Measurements from ENCODE around the gene HTT. TPM values are rescaled to one million over a fixed set of nuclear protein-coding genes. Genes with fewer than 3 reads are reported as not detected.

HTT gene
- total RNA-seq, 1 experiment from 2014 or later: 44.4 TPM

DNA sequence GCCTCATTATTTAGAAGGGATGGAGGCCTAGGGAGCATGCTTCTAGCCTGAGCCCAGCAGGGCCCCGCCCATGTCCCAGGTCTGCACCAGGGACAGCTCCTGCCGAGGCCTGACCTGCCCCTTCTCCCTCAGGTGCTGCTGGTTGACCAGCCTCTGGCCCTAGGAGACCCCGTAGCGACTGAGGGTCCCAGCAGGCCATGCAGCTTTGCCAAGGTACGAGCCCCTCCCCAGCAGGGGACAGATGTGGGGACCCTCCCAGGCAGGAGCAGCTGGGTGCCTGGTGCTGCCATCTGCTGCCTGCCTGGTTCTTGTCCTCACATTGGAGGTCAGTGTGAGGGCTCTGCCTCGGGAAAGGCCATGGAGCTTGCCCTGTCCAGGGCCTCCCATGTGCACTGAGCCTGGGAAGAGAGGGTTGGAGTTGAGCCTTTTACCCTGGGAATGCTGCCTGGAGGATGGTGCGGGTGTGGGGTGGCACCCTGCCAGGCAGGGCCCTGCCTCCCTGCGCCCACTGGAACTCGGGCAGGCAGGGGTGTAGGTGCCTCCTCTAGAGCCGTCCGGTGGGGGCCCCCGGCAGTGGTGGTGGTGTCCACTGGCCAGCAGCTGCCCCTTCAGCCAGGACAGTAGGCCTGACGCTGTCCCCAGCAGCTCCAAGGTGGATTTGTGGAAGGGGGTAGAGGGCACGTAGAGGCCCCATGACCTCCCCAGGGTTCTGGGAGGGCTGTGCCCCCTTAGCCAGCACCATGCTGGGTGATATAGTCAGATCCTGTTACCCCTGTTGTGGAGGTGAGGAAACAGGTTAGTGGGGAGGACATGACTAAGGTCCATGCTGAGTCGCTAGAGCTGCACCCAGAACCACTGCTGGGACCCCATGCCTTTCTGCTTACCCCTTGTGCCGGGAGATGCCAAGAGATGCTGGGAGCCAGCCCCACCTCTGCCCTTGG is 172.2 kb downstream of the HTT start:
- TF ChIP-seq, protein P1, sequence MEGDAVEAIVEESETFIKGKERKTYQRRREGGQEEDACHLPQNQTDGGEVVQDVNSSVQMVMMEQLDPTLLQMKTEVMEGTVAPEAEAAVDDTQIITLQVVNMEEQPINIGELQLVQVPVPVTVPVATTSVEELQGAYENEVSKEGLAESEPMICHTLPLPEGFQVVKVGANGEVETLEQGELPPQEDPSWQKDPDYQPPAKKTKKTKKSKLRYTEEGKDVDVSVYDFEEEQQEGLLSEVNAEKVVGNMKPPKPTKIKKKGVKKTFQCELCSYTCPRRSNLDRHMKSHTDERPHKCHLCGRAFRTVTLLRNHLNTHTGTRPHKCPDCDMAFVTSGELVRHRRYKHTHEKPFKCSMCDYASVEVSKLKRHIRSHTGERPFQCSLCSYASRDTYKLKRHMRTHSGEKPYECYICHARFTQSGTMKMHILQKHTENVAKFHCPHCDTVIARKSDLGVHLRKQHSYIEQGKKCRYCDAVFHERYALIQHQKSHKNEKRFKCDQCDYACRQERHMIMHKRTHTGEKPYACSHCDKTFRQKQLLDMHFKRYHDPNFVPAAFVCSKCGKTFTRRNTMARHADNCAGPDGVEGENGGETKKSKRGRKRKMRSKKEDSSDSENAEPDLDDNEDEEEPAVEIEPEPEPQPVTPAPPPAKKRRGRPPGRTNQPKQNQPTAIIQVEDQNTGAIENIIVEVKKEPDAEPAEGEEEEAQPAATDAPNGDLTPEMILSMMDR (IDR thresholded peaks at IDR 0.05; ENCODE audit: unreplicated experiment): no peak
- intact Hi-C loops (cut with micrococcal nuclease; ENCODE audit: unreplicated experiment): no loop called here

DNA sequence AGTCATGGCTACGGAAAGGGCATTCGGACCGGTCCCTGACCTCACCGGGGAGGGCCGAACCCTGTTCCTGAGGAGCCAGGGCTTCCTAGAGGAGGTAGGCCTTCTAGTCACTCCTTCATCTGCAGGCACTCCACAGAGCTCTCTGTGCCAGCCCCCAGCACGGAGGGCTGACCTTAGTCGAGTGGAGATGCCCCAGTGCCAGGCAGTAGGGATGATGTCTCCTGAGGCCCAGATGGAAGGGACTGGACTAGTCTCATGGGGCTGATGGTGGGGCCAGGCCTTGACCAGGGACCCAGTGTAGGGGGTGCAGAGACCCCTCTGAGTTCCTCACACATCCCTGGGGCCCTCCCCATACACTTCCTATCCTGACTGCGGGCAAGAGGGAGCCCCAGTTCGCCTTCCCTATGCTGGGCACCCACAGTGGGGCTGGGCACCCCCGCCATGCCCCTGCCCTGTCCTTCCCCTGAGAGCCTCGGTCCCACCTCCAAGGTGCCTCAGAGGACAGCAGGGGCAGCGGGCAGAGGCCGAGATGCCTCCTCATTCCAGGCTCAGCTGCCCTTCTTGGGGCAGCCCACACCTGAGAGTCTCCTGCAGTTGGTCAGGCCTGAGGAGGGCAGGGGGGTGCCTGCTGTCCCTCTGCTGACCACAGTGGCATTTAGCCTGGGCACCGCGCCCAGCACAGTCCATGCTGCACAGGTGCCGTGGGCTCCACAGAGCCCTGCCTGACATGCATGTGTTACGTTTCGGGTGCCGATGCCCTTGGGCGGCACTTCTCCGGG is 173.1 kb downstream of the HTT start:
- no peaks in the 10 kb centered on the region for H3K4me1 Mint-ChIP-seq (ENCODE audit: low read depth, unreplicated experiment)
- no peak overlapping the region for H3K4me3 Mint-ChIP-seq (ENCODE audit: low read depth, unreplicated experiment)
- H3K36me3 Mint-ChIP-seq (ENCODE audit: insufficient read depth, unreplicated experiment): peaks cover 10% of the 10 kb centered on the region
- CTCF ChIA-PET: no interaction called here
- no peaks in the 10 kb centered on the region for H3K9me3 Mint-ChIP-seq (ENCODE audit: low read depth, unreplicated experiment)
- no TSS peak for BruUV-seq (replicated peaks)
- no peak overlapping the region for H3K27ac Mint-ChIP-seq (ENCODE audit: unreplicated experiment)
- H3K27me3 Mint-ChIP-seq (ENCODE audit: unreplicated experiment): no peaks in the 10 kb centered on the region
- intact Hi-C loops (cut with micrococcal nuclease; ENCODE audit: unreplicated experiment): no loop called here
- DNase-seq: no peak
- TF ChIP-seq, protein P1 (IDR thresholded peaks at IDR 0.05; ENCODE audit: unreplicated experiment): no peak

More for the DNA sequence above, 172.2 kb downstream of the HTT start:
- H3K4me1 Mint-ChIP-seq (ENCODE audit: low read depth, unreplicated experiment): no peaks in the 10 kb centered on the region
- H3K27ac Mint-ChIP-seq (ENCODE audit: unreplicated experiment): no peak overlapping the region
- no peak overlapping the region for H3K4me3 Mint-ChIP-seq (ENCODE audit: low read depth, unreplicated experiment)
- no peaks in the 10 kb centered on the region for H3K9me3 Mint-ChIP-seq (ENCODE audit: low read depth, unreplicated experiment)
- peaks cover 10% of the 10 kb centered on the region for H3K36me3 Mint-ChIP-seq (ENCODE audit: insufficient read depth, unreplicated experiment)
- CTCF ChIA-PET: no interaction called here
- BruUV-seq (replicated peaks): no TSS peak
- no peak for DNase-seq
- H3K27me3 Mint-ChIP-seq (ENCODE audit: unreplicated experiment): no peaks in the 10 kb centered on the region

DNA sequence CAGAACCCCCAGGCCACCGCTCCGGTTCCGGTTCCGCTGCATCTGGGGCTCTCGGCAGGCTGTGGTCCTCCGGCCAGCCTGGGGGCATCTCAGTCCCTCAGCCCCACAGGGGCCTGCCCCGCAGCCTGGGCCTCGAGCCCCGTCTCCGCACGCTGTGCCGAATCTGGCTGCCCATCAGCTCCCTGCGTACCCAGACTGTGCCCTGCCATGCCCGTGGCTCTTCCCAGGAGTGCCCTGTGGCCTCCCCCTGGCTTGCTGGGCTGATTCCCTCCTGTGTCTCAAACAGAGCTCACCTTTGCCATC is 173.6 kb downstream of the HTT start:
- intact Hi-C loops (cut with micrococcal nuclease; ENCODE audit: unreplicated experiment): no loop called here
- no peak for DNase-seq
- BruUV-seq (replicated peaks): no TSS peak
- Mint-ChIP-seq H3K4me1 (ENCODE audit: low read depth, unreplicated experiment) (no peaks in the 10 kb centered on the region), H3K4me3 (ENCODE audit: low read depth, unreplicated experiment) (no peak overlapping the region), H3K27ac (ENCODE audit: unreplicated experiment) (no peak overlapping the region), H3K9me3 (ENCODE audit: low read depth, unreplicated experiment) (no peaks in the 10 kb centered on the region), H3K27me3 (ENCODE audit: unreplicated experiment) (no peaks in the 10 kb centered on the region), H3K36me3 (ENCODE audit: insufficient read depth, unreplicated experiment) (peaks cover 9% of the 10 kb centered on the region)
- TF ChIP-seq, protein P1 (IDR thresholded peaks at IDR 0.05; ENCODE audit: unreplicated experiment): no peak
- CTCF ChIA-PET: no interaction called here

DNA sequence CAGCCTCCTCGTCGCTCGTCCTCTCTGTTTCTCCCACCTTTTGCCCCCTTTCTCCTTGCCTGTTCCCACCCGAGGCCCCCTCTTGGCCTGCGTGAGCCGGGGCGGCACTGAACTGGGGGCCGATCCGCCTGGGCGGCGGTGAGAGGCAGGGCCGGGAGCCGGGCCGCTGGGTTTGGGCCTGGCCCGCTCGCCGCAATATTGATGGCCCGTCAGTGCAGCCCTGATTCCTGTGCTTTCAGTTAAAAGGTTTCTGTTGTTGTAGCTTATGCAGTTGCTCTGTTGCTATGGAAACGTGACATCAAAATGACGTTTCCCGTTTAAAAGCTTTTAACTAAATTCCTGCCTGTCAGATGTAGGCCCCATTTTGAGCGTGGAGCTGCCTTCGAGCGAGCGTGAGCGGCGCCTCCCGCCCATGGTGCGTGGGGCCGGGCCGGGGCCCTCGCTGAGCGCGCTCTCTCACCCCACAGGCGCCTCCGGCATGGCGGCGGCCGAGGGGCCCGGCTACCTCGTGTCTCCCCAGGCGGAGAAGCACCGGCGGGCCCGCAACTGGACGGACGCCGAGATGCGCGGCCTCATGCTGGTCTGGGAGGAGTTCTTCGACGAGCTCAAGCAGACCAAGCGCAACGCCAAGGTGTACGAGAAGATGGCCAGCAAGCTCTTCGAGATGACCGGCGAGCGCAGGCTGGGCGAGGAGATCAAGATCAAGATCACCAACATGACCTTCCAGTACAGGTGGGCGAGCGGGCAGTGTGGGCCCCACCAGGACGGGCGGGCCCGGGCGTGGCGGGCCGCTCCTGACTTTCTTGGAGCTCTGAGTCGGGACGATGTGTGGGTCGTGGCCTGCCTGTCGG is 174.6 kb downstream of the HTT start, which contains the start of gene MSANTD1:
Gene MSANTD1 (plus strand): TSS at position 349 of the 851 bp plus-strand sequence. CDS start 64 bp downstream, at position 413.
- Mint-ChIP-seq H3K9me3 (ENCODE audit: low read depth, unreplicated experiment) (no peaks in the 10 kb centered on the region), H3K4me1 (ENCODE audit: low read depth, unreplicated experiment) (no peaks in the 10 kb centered on the region), H3K27me3 (ENCODE audit: unreplicated experiment) (no peaks in the 10 kb centered on the region), H3K27ac (ENCODE audit: unreplicated experiment) (no peak within 1 kb of the TSS), H3K4me3 (ENCODE audit: low read depth, unreplicated experiment) (no peak within 1 kb of the TSS), H3K36me3 (ENCODE audit: insufficient read depth, unreplicated experiment) (peaks cover 5% of the 10 kb centered on the region)
- no TSS peak for BruUV-seq (replicated peaks)
- CTCF ChIA-PET: no interaction called here
- DNase-seq: no peak
- TF ChIP-seq, protein P1 (IDR thresholded peaks at IDR 0.05; ENCODE audit: unreplicated experiment): no peak
- intact Hi-C loops (cut with micrococcal nuclease; ENCODE audit: unreplicated experiment): no loop called here

Measured in Calu3 (cell line).